Putamen (tissue), 1 donor: Measurements from ENCODE around the gene KCNQ1.

Experiments
- DNase-seq: peaks from one replicate; pipeline ENCODE4 v3.0.0-alpha.2; 2016; ENCODE audit warnings: low spot score

The KCNQ1 gene

GRCh38 chr11:2569731-2570210 lies 125.0 kb downstream of the KCNQ1 start:
- DNase-seq, result no peak

DNA sequence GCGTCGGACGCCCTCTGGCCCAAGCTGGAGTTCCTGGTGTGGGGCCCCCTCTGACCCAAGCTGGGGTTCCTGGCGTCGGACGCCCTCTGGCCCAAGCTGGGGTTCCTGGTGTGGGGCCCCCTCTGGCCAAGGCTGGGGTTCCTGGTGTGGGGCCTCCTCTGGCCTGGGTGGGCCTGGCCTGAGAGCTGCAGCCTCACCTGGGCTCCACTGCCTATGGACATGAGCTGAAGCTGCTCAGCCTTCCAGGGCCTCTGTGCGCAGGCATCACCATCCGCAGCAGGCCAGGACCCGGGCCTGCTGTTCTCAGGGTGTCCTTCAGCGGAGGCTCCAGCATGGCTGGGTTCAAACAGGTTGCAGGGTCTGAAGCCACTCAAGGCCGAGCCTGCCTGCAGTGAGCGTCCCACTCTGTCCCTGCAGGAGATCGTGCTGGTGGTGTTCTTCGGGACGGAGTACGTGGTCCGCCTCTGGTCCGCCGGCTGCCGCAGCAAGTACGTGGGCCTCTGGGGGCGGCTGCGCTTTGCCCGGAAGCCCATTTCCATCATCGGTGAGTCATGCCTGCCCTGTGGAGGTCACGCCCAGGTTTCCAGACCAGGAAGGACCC lies 125.5 kb downstream of the KCNQ1 start:
- DNase-seq, result no peak

DNA sequence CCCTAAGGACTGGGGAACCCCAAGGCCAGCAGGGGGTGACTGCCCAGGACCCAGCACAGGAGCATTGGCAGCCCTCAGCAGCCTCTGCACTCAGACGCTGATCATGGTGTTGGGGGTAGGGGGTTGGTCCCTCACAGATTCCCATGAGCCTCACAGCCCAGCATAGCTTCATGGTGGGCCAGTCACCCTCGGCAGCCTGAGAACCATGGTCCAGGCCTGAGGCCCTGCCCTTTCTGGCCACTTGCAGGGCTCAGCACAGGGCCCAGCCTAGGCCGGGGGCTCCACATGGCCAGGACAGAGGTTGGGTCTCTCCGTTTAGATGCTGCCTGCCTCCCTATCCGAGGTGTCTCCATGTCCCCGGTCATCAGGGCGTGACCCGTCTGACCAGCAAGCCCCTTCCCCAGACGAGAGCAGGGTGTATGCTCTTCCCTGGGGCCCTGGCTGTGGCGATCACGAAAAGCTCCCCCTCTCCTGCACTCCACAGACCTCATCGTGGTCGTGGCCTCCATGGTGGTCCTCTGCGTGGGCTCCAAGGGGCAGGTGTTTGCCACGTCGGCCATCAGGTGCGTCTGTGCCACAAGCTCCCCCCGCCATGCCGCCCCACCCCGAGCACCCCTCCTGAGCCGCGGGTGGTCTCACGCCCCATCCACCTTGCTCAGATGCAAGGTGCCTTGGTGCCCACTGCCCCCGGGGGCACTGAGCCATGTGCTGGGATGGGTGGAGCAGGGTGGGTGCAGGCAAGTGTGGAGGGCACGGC lies 126.2 kb downstream of the KCNQ1 start:
- no peak for DNase-seq

- no peak for DNase-seq
These were observed 126.9 kb downstream of the KCNQ1 start for GRCh38 chr11:2571598-2572281.

GRCh38 chr11:2572491-2573239 lies 127.9 kb downstream of the KCNQ1 start:
- no peak for DNase-seq

GRCh38 chr11:2573240-2574042 lies 128.6 kb downstream of the KCNQ1 start:
- DNase-seq, result no peak

- no peak for DNase-seq
These were observed 129.3 kb downstream of the KCNQ1 start for GRCh38 chr11:2574043-2574552.

DNA sequence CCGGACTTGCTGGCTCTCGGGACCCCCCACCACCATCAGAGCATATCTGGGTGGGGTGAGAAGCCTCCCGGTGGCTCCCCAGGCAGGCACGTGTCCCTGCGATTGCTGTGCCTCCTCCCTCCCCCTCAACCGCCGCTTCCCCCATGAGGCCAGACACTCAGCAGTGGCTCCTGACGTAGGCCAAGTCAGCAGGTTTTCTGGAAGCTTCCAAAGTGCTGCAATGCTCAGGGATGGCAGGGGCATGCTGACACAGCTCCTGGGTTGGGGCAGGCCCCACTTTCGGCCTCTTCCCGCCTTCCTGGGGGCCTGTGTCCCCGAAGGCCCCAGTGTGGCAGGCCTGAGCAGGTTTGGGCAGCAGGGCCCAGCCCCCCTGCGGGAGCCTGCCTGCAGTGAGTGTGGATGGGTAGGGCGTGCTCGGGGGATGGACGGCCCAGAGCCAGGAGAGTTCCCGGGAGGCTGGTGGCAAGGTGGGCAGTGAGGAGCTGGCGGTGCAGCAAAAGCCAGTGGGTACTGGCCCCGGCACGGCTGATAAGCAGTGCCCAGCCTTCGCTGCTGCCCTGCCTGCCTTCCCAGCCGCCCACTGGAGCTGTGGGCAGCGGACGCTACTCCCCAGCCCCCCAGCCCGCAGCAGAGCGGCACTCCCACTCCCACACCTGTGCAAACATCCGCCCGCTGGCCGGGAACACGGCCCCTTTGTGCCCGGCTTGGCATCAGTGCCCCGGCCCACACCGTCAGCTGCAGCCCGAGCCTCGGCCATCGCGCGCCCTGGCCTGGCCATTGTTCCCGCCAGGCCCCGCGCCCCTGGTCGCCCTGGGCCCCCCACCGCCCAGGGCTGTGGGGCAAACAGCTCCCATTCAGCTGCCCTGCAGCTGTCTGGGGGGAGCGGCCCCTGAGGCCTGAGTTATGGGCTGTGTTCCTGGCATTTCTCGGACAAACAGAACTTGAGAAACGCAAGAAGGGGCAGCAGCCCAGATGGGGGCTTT lies 130.0 kb downstream of the KCNQ1 start:
- no peak for DNase-seq

- no peak for DNase-seq
These were observed 130.8 kb downstream of the KCNQ1 start for GRCh38 chr11:2575591-2576051.

- no peak for DNase-seq
These were observed 131.3 kb downstream of the KCNQ1 start for GRCh38 chr11:2576111-2576510.

DNA sequence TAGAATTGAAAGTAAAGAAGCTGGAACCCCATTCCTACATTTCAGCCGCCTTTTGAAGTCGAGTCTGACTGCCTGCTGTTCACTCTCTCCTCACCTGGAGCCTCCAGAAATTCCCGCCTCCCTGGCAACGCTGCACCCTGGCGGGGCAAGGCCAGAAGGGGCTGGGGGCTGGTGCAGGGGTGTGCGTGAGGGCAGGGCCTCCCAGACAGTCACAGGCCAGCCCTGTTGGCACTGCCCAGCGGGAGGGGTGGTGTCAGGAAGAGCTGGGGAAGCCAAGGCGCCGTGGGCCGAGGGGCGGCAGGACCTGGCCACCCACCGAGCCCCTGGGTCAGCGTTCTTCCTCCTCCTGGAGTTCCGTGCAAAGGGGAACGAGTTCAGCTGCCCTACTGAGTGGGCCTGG lies 131.7 kb downstream of the KCNQ1 start:
- no peak for DNase-seq

DNA sequence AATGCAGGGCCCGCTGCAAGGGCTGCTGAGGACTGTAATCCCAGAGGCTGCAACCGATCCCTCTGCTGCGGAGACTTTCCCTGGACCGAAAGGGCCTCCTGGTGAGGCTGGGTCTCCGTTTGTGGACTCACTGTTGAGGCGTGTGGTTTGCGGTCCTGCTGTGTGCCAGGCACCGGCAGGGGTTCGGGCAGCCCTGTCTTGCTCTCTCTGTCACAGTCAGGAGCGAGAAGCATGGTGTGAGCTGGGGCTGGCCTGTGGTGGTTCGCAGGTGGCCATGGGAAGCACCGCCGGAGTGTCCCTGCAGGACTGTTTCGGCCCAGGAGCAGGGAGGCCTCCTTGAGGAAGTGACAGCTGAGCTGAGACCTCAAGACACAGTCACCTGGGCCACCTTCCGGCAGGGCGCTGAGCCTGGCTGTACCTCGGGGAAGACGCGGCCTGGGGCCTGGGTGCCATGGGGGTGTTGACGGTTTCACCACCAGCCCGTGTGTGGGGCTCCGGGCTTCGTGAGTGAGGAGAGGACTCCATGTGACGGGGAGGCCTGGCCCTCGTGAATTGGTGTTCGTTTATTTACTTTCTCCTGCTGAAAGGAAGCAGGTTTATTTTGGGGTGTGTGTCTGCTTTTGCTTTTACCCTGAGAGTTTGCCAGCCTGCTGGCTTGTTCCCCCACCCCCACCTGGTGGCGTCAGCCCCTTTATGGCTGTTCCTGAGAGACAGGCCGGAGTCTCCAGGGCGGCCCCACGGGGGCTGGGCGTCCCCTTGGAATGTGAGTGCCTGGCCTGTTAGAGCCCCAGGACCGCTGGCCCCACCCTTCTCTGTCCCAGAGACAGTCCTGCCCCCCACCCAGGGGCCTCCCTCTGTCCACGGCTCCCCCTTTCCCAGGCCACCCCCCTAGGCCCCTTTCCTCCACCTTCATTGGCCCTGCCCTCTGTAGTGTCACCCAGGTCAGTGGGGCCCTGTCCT lies 132.5 kb downstream of the KCNQ1 start:
- DNase-seq, result no peak

- no peak for DNase-seq
These were observed 133.5 kb downstream of the KCNQ1 start for GRCh38 chr11:2577991-2578928.

DNA sequence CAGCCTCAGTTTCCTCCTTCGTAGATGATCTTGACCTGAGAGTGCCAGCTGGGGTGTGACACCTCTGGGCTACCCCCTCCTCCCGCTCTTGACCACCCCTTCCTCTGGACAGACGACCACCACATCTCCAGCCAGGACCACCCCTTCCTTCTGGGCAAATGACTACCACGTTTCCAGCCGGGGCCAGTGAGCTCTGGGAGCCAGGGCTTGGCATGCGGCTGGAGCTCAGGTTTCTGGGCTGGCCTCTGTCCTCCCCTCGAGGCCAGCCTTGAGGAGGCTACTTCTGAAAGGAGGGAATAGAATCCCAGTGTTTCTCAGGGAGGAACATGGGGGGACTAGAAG lies 134.1 kb downstream of the KCNQ1 start:
- no peak for DNase-seq

DNA sequence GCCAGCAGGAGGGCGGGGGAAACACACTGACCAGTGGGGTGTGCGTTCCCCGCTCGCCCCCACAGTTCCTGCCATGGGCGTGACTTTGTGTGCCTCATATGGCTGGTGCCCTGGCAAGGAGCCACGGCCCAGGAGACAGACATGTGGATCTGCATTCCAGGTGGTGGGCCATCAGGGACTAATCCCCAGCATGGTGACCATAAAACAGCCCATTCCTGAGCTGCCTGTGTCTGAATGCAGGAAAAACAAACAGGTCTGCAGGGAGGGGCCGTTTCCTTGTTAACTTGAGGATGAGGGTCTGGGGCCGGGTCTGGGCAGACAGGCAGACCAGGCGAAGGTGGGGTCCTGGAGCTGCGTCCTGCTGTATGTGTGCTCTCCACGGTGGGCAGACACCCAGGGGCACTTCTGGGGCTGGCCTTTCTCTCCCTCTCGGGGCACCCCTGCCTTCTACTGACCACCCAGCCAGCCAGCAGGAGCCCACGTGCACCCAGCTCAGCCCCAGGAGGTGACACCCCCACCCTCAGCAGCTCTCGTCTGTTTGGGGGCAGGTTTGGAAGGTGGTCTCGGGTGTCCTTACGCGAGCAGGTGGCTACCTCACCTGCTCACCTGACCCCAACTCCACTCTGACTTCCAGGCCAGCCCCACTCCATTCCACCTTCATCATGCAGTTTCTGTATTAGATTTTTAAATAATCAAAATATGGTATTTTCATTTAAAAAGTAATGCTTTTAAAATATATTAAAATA lies 134.7 kb downstream of the KCNQ1 start:
- DNase-seq, result no peak

GRCh38 chr11:2580061-2580421 lies 135.2 kb downstream of the KCNQ1 start:
- DNase-seq, result no peak

DNA sequence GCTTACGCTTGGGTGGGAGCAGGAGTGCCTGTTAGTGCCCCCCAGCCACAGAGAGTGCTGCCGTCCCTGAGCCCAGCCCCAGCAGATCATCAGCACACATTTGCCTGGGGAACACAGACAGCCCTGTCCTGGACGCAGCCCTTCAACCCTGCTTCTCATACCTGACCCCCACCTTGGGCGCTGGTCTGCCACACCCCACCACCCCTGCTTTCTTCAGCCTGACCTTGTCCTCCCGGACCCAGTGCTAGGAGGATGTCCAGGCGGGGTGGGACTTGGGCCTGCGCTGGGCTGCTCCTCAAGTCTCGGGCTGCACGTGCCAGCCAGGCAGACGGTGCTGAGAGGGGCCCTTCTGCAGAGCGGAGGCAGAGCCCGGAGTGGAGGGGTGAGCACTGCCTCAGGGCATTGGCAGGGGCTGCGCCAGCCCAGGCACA lies 135.8 kb downstream of the KCNQ1 start:
- no peak for DNase-seq
